ENCODE measurements around the gene XRN2.

GRCh38 chr20:21272679-21273078 lies 30.5 kb upstream of the XRN2 start:
- no peak for TF ChIP-seq POLR2A (IDR thresholded peaks at IDR 0.05; ENCODE audit: low read depth, low read length)
- TF ChIP-seq POLR2AphosphoS5 (IDR thresholded peaks at IDR 0.05; ENCODE audit: low read depth, low read length) = no peak
- no peak for TF ChIP-seq TAF1 (IDR thresholded peaks at IDR 0.05; ENCODE audit: low read depth, low read length)
- no peak for TF ChIP-seq SPI1 (IDR thresholded peaks at IDR 0.05; ENCODE audit: low read depth, low read length)
- TF ChIP-seq PAX5 (IDR thresholded peaks at IDR 0.05; ENCODE audit: insufficient read depth, low read length, severe bottlenecking) = no peak
- no peak for TF ChIP-seq POU2F2 (IDR thresholded peaks at IDR 0.05; ENCODE audit: low read depth, low read length)
